ENCODE data around the gene RTN4R. TPM values are rescaled to one million over a fixed set of nuclear protein-coding genes. Genes with fewer than 3 reads are reported as not detected.

The RTN4R gene
- total RNA-seq, 1 donor from 2014 or later, result 4.2 TPM

DNA sequence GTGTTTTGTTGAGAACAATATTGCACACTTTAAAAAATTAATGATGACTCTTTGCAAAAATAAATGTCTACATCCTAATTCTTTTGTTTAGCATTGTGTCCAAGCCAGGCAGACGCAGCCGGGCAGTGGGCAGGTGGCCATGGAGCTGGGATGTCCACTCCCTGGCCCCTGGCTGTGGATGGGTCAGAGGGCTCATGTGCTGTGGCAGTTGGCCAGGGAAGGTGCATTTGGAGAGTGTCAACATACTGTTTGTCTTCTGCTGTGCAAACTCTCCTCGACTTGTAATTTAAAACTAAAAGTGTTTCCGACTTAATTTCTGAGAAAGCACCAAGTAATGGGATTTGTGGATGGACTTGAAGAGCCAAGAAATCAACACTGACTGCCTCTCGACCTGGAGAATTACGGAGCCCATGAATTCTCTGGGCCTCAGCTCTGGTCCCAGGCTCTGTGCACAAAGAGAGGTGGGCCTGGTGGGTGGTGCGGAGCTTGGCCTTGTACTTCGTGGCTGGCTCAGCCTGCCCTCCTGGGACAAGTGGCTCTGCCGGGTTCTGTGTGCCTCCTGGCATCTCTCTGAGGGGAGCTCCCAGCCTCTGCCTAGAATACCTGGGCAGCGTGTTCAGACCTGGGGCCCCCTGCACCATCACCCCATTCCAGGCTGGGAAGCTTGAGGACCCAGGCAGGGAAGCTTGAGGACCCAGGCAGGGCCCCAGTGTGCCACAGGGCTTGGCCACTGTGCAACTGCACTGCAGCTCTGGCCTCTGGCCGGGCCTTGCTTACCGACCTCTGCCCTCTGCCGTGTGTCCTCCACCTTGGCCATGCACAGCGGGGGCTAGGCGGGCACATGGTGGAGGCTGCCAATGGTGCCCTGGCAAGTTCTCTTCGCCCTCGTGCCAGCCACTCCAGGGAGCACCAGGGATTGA lies 46.4 kb downstream of the RTN4R start:
- intact Hi-C loops (cut with DNase I), result no loop called here
- H3K9me3 ChIP-seq, result no peaks in the 10 kb centered on the region
- no peak for DNase-seq (ENCODE audit: extremely low spot score in 2 of 2)
- H3K4me3 ChIP-seq, result no peak overlapping the region
- no peaks in the 10 kb centered on the region for H3K36me3 ChIP-seq
- H3K27me3 ChIP-seq, result no peaks in the 10 kb centered on the region
- no peaks in the 10 kb centered on the region for H3K4me1 ChIP-seq
- H3K27ac ChIP-seq, result no peak overlapping the region
- TF ChIP-seq POLR2A (IDR thresholded peaks at IDR 0.05) (no peak), POLR2AphosphoS5 (IDR thresholded peaks at IDR 0.05; ENCODE audit: insufficient read depth in 1 of 2, low read depth in 1 of 2) (no peak)
- TF ChIP-seq, protein P1, sequence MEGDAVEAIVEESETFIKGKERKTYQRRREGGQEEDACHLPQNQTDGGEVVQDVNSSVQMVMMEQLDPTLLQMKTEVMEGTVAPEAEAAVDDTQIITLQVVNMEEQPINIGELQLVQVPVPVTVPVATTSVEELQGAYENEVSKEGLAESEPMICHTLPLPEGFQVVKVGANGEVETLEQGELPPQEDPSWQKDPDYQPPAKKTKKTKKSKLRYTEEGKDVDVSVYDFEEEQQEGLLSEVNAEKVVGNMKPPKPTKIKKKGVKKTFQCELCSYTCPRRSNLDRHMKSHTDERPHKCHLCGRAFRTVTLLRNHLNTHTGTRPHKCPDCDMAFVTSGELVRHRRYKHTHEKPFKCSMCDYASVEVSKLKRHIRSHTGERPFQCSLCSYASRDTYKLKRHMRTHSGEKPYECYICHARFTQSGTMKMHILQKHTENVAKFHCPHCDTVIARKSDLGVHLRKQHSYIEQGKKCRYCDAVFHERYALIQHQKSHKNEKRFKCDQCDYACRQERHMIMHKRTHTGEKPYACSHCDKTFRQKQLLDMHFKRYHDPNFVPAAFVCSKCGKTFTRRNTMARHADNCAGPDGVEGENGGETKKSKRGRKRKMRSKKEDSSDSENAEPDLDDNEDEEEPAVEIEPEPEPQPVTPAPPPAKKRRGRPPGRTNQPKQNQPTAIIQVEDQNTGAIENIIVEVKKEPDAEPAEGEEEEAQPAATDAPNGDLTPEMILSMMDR (IDR thresholded peaks at IDR 0.05), result no peak

- Histone ChIP-seq H3K27ac (no peak overlapping the region), H3K9me3 (no peaks in the 10 kb centered on the region), H3K36me3 (no peaks in the 10 kb centered on the region), H3K4me1 (no peaks in the 10 kb centered on the region), H3K27me3 (no peaks in the 10 kb centered on the region), H3K4me3 (no peak overlapping the region)
- intact Hi-C loops (cut with DNase I), result no loop called here
- TF ChIP-seq, protein P1 (IDR thresholded peaks at IDR 0.05), result no peak
- TF ChIP-seq POLR2A (IDR thresholded peaks at IDR 0.05) (no peak), POLR2AphosphoS5 (IDR thresholded peaks at IDR 0.05; ENCODE audit: insufficient read depth in 1 of 2, low read depth in 1 of 2) (no peak)
- no peak for DNase-seq (ENCODE audit: extremely low spot score in 2 of 2)
Observed at GRCh38 chr22:20220629-20221026, 47.5 kb downstream of the RTN4R start.

- Histone ChIP-seq H3K4me1 (no peaks in the 10 kb centered on the region), H3K27ac (no peak overlapping the region), H3K9me3 (no peaks in the 10 kb centered on the region), H3K27me3 (no peaks in the 10 kb centered on the region), H3K4me3 (no peak overlapping the region), H3K36me3 (no peaks in the 10 kb centered on the region)
- intact Hi-C loops (cut with DNase I), result no loop called here
- no peak for DNase-seq (ENCODE audit: extremely low spot score in 2 of 2)
- TF ChIP-seq POLR2A (IDR thresholded peaks at IDR 0.05) (no peak), POLR2AphosphoS5 (IDR thresholded peaks at IDR 0.05; ENCODE audit: insufficient read depth in 1 of 2, low read depth in 1 of 2) (no peak)
- TF ChIP-seq, protein P1 (IDR thresholded peaks at IDR 0.05), result no peak
Observed at GRCh38 chr22:20219667-20220628, 48.2 kb downstream of the RTN4R start.

- TF ChIP-seq POLR2A (IDR thresholded peaks at IDR 0.05) (no peak), POLR2AphosphoS5 (IDR thresholded peaks at IDR 0.05; ENCODE audit: insufficient read depth in 1 of 2, low read depth in 1 of 2) (no peak)
- TF ChIP-seq, protein P1 (IDR thresholded peaks at IDR 0.05), result no peak
- no peak for DNase-seq (ENCODE audit: extremely low spot score in 2 of 2)
- Histone ChIP-seq H3K36me3 (no peaks in the 10 kb centered on the region), H3K27ac (no peak overlapping the region), H3K4me3 (no peak overlapping the region), H3K9me3 (no peaks in the 10 kb centered on the region), H3K4me1 (no peaks in the 10 kb centered on the region), H3K27me3 (no peaks in the 10 kb centered on the region)
- intact Hi-C loops (cut with DNase I), result no loop called here
Observed at GRCh38 chr22:20218987-20219386, 49.1 kb downstream of the RTN4R start.
